Nephron (organoid): ENCODE results near the gene ARRB1.

ENCODE experiments used
- H3K27ac Mint-ChIP-seq, 3 experiments: 2 replicates each; pipeline ENCODE4 v1.8.0; 2020; ENCODE audit warnings: mixed read lengths in 3 of 3, mild to moderate bottlenecking in 2 of 3, moderate library complexity in 1 of 3
- H3K27me3 Mint-ChIP-seq: 2 replicates; pipeline ENCODE4 v1.8.0; 2021; ENCODE audit warnings: low read depth, mild to moderate bottlenecking, moderate library complexity, mixed read lengths
- H3K36me3 Mint-ChIP-seq: 2 replicates; pipeline ENCODE4 v1.8.0; 2020; ENCODE audit warnings: low read depth, mixed read lengths
- H3K4me1 Mint-ChIP-seq: 2 replicates; pipeline ENCODE4 v1.8.0; 2020; ENCODE audit warnings: mixed read lengths
- H3K4me3 Mint-ChIP-seq, 3 experiments: 2 replicates each; pipeline ENCODE4 v1.8.0; 2020; ENCODE audit warnings: mild to moderate bottlenecking in 3 of 3, mixed read lengths in 3 of 3, moderate library complexity in 2 of 3
- H3K9me3 Mint-ChIP-seq: 2 replicates; pipeline ENCODE4 v1.8.0; 2020; ENCODE audit warnings: mixed read lengths
- TF ChIP-seq, protein P1 (sequence below), 3 experiments: fragments of 200-600 bp; sonication (generic); IDR thresholded peaks; one replicate each; pipeline ENCODE4 v1.5.0; 2021; ENCODE audit warnings: antibody characterized with exemption in 3 of 3; ENCODE audit not compliant: unreplicated experiment in 3 of 3

Gene ARRB1

GRCh38 chr11:75254326-75254725 is 97.1 kb downstream of the ARRB1 start:
- no peaks in the 10 kb centered on the region for H3K36me3 Mint-ChIP-seq
- H3K27me3 Mint-ChIP-seq: peaks cover 32% of the 10 kb centered on the region
- TF ChIP-seq, protein P1, sequence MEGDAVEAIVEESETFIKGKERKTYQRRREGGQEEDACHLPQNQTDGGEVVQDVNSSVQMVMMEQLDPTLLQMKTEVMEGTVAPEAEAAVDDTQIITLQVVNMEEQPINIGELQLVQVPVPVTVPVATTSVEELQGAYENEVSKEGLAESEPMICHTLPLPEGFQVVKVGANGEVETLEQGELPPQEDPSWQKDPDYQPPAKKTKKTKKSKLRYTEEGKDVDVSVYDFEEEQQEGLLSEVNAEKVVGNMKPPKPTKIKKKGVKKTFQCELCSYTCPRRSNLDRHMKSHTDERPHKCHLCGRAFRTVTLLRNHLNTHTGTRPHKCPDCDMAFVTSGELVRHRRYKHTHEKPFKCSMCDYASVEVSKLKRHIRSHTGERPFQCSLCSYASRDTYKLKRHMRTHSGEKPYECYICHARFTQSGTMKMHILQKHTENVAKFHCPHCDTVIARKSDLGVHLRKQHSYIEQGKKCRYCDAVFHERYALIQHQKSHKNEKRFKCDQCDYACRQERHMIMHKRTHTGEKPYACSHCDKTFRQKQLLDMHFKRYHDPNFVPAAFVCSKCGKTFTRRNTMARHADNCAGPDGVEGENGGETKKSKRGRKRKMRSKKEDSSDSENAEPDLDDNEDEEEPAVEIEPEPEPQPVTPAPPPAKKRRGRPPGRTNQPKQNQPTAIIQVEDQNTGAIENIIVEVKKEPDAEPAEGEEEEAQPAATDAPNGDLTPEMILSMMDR (IDR thresholded peaks at IDR 0.05; ENCODE audit: unreplicated experiment in 3 of 3): no peak
- peaks cover 11% of the 10 kb centered on the region for H3K9me3 Mint-ChIP-seq
- no peak overlapping the region for H3K27ac Mint-ChIP-seq
- H3K4me1 Mint-ChIP-seq: no peaks in the 10 kb centered on the region
- no peak overlapping the region for H3K4me3 Mint-ChIP-seq

DNA sequence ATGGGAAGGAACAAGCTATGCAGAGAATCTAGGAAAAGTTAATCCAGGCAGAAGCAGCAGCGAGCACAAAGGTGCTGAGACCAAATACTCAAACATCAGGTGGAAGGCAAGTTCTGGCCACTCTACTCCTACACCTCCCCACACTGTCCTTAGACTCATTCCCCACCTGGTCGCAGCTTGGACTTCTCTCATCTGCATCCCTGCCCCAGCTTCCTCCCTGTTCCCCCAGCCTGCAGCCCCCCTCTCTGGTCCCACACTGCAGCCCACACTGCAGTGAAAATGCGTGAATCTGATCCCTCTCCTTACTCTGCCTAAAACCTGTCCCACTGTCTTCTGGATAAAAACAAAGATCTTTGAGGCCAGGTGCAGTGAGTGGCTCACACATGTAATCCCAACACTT is 101.8 kb downstream of the ARRB1 start:
- Mint-ChIP-seq H3K9me3 (peaks cover 6% of the 10 kb centered on the region), H3K4me1 (no peaks in the 10 kb centered on the region), H3K36me3 (no peaks in the 10 kb centered on the region), H3K27me3 (peaks cover 48% of the 10 kb centered on the region), H3K4me3 (no peak overlapping the region), H3K27ac (no peak overlapping the region)
- TF ChIP-seq, protein P1 (IDR thresholded peaks at IDR 0.05; ENCODE audit: unreplicated experiment in 3 of 3): no peak

- H3K4me1 Mint-ChIP-seq: no peaks in the 10 kb centered on the region
- TF ChIP-seq, protein P1 (IDR thresholded peaks at IDR 0.05; ENCODE audit: unreplicated experiment in 3 of 3): peak in 1 of 3 experiments; percentile 35
- H3K27ac Mint-ChIP-seq: no peak overlapping the region
- H3K4me3 Mint-ChIP-seq: no peak overlapping the region
- H3K9me3 Mint-ChIP-seq: peaks cover 3% of the 10 kb centered on the region
- H3K27me3 Mint-ChIP-seq: peaks cover 56% of the 10 kb centered on the region
- no peaks in the 10 kb centered on the region for H3K36me3 Mint-ChIP-seq
These were observed 102.6 kb downstream of the ARRB1 start for GRCh38 chr11:75248924-75249256.

DNA sequence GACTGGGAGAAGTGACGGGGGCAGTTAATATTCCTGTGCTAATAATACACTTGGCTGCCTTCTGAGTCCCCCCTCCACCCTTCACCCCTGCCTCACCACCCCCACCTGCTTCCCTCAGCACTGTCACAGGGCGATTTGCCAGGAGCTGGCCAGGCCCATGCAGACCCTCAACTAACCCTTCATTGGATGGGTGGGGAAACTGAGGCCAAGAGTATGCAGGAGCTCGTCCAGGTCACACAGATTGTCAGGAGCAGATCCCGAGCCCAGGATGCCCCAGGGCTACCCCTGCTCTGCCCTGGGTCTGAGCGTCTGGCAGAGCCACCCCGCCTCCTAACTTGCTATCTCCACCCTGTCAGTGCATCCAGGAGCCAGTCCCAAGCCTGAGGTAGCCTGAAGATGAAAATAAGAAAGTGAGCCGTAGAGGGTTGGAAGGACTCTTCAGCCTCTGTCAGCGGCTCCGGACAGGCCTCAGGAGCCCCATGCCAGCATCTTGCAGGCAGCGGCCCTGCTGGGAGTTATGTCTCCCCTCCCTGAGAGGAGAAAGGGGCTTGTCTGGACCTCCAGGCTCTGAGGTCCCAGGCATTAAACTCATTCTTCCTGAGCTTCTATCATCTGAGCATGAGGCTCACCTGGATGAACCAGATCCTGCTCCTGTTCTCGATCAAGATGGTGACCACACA is 104.7 kb downstream of the ARRB1 start:
- Mint-ChIP-seq H3K27ac (no peak overlapping the region), H3K36me3 (no peaks in the 10 kb centered on the region), H3K9me3 (no peaks in the 10 kb centered on the region), H3K4me1 (no peaks in the 10 kb centered on the region), H3K27me3 (peaks cover 77% of the 10 kb centered on the region), H3K4me3 (no peak overlapping the region)
- TF ChIP-seq, protein P1 (IDR thresholded peaks at IDR 0.05; ENCODE audit: unreplicated experiment in 3 of 3): no peak

DNA sequence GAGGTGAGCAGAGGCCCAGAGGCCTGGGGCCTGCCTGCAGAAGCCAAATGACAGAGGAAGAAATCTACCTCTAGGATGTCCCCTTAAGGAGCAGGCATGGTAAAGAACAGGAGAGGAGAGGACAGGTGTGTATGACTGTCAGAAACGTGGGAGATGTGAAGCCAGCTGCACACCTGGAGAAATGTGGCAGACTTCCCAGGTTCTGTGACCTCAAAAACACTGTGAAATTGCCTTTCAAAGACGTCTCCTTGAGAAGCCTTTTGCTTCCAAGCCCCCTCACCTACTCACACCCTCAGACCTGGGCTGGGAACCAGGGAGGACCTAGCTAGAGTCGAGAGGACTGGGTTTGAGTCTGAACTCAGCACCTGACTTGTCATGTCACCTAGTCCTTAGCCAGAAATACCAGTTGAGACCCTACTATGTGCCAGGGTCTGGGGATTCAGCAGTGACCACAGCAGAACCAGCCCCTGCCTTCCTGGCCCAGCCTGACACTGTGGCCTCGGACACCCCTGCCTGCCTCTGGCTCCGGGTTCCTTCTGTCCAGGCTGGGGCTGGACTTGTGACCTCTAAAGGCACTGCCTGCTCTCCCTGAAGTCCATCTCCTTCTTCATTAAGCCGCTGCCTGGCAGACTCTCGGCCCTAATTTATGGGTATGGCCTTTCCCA is 105.3 kb downstream of the ARRB1 start:
- TF ChIP-seq, protein P1 (IDR thresholded peaks at IDR 0.05; ENCODE audit: unreplicated experiment in 3 of 3): no peak
- no peak overlapping the region for H3K27ac Mint-ChIP-seq
- H3K4me3 Mint-ChIP-seq: no peak overlapping the region
- H3K4me1 Mint-ChIP-seq: no peaks in the 10 kb centered on the region
- no peaks in the 10 kb centered on the region for H3K36me3 Mint-ChIP-seq
- H3K9me3 Mint-ChIP-seq: no peaks in the 10 kb centered on the region
- H3K27me3 Mint-ChIP-seq: peaks cover 73% of the 10 kb centered on the region
